Measurements from ENCODE around the gene ABCB9. TPM values are rescaled to one million over a fixed set of nuclear protein-coding genes. Genes with fewer than 3 reads are reported as not detected.

ABCB9 gene
- total RNA-seq, 1 donor from 2014 or later = 3.7 TPM

DNA sequence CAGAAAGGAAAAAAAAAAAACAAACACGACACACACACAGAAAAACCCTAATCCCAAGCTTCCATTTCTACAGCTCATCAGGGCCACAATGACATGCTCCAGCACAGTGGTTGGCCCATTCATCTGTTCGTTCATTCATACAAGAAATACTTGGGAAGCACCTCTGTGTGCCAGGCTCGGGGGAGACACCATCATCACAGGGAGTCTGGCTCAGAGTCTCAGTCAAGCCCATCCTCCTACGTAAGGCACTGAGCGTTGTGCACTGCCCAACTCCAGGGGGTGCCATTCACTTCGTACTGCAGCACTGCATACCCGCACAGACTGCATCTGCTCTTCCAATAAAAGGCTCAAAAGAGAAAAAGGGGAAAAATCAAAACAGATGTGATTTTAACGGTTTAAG, 85.6 kb downstream of the ABCB9 start:
- no peak overlapping the region for H3K27ac Mint-ChIP-seq
- H3K4me3 Mint-ChIP-seq = no peak overlapping the region
- DNase-seq = no peak
- peaks cover 33% of the 10 kb centered on the region for H3K36me3 Mint-ChIP-seq (ENCODE audit: low read depth)
- peaks cover 3% of the 10 kb centered on the region for H3K9me3 Mint-ChIP-seq
- intact Hi-C loops (cut with micrococcal nuclease) = no loop called here
- H3K4me1 Mint-ChIP-seq = peaks cover 55% of the 10 kb centered on the region
- H3K27me3 Mint-ChIP-seq = peaks cover 38% of the 10 kb centered on the region

DNA sequence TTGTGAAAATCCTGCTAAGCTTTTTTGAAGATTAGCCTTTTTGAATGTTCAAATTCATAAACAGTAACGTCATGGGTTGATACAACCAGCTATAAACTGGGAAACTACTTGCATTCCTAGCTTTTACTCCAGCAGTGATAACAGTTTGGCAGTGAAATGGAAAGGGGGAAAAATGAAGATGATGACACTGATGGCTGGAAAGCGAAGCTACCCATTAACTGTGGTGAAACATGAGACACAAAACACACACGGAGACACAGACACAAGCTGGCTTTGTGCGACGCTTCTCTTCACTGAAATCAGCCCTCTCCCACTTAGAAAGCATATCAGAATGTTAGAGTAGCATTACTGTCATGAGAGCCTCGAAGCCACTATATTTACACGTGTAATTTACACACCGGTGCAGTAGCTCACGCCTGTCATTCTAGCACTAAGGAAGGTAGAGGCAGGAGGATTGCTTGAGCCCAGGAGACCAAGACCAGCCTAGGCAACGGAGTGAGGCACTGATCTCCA, 86.1 kb downstream of the ABCB9 start:
- intact Hi-C loops (cut with micrococcal nuclease) = no loop called here
- Mint-ChIP-seq H3K4me1 (peaks cover 59% of the 10 kb centered on the region), H3K27ac (no peak overlapping the region), H3K36me3 (ENCODE audit: low read depth) (peaks cover 33% of the 10 kb centered on the region), H3K27me3 (peaks cover 38% of the 10 kb centered on the region), H3K4me3 (no peak overlapping the region), H3K9me3 (peaks cover 3% of the 10 kb centered on the region)
- DNase-seq = no peak

Other genes with a start within 250 kb of the ABCB9 start
- gene HCAR3, start 249.7 kb downstream of the ABCB9 start, total RNA-seq = 0.45 and 0.84 TPM in 2 replicates
- 6.0 and 6.8 TPM in 2 replicates for gene HCAR1, start 235.6 kb downstream of the ABCB9 start, total RNA-seq
- gene DENR, start 213.6 kb downstream of the ABCB9 start, total RNA-seq = 88.7 and 89.6 TPM in 2 replicates
- 0.31 and 0.58 TPM in 2 replicates for gene CCDC62, start 191.9 kb downstream of the ABCB9 start, total RNA-seq
- 23.8 and 25.8 TPM in 2 replicates for gene HIP1R, start 131.0 kb downstream of the ABCB9 start, total RNA-seq
- gene VPS37B, start 70.3 kb downstream of the ABCB9 start, total RNA-seq = 9.2 and 9.5 TPM in 2 replicates
- gene OGFOD2, start 8.8 kb upstream of the ABCB9 start, total RNA-seq = 22.7 and 23.4 TPM in 2 replicates
- gene ARL6IP4, start 14.2 kb upstream of the ABCB9 start, total RNA-seq = 150 and 160 TPM in 2 replicates
- gene PITPNM2, start 184.6 kb upstream of the ABCB9 start, total RNA-seq = 19.0 and 19.2 TPM in 2 replicates

All from activated CD4-positive, alpha-beta T cell treated with anti-CD3 and anti-CD28 coated beads, Interleukin-2, amount 10 ng/mL, durations not matched to agents 24 days and 14 days (primary cell).